Measurements from ENCODE around the gene COQ10A. TPM values are rescaled to one million over a fixed set of nuclear protein-coding genes. Genes with fewer than 3 reads are reported as not detected.

Gene COQ10A
- total and polyA plus RNA-seq, 9 of the 15 experiments (the other 6 are each of a cell fraction or from before 2014, with no cell fraction given), result 3.1 to 26.4 (median 12.7) TPM

DNA sequence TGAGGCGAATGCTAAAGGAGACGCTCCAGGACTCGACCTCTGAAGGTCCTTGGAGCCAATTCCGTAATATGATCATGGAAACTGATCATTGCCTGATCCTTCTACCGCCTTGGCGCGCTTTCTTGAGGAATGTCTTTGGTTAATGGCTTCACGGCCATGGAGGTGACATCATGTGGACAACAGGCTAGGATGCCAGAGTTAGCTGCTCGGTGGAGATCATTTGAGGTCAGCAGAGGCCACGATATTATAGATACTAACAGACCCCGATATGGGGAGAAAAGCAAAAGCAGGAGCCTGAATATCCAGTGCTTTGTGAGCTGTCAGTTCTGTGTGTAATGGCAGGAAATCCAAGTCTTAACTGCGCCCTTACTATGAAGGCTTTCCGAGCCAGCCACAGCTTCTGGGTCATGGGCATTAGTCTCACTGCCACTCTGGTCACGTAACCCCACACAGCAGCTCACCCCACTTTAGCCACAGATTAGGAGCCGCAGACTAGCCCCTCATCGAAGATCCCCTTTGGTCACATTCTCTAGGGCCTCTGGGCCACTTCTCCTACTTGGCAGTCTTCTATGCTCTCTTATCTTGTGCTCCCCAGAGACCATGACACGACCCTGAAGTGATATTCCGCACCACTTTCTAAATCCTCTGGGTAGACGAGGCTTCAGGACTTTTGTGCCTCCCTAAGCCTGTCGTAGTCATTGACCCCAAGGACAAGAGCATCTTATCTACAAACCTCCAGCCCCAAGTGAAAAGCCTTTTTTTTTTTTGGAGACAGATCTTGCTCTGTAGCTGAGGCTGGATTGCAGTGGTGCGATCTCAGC, 34.1 kb downstream of the COQ10A start (continued):
- TF ChIP-seq SIN3A (IDR thresholded peaks at IDR 0.05; ENCODE audit: borderline replicate concordance in 2 of 2, control insufficient read depth in 1 of 2, low read depth in 2 of 2, low read length in 2 of 2) (no peak), HMG20B (CRISPR knock-in tag; IDR thresholded peaks at IDR 0.05) (no peak), GABPA (tag; conservative IDR thresholded peaks at IDR 0.05; ENCODE audit: low read depth) (no peak), TEAD4 (IDR thresholded peaks at IDR 0.05; ENCODE audit: low read length) (peak; percentile 69), TEAD4 (CRISPR knock-in tag; IDR thresholded peaks at IDR 0.05; ENCODE audit: borderline replicate concordance) (no peak), IFI16 (CRISPR knock-in tag; IDR thresholded peaks at IDR 0.05) (no peak), PHF21A (IDR thresholded peaks at IDR 0.05; ENCODE audit: borderline replicate concordance, low read depth) (peak; percentile 67; the same call in 1 of the 2 replicates), PHB2 (IDR thresholded peaks at IDR 0.05; ENCODE audit: low read depth) (peak; percentile 47; the same call in 1 of the 2 replicates), ZZZ3 (IDR thresholded peaks at IDR 0.05) (no peak), TCF7 (IDR thresholded peaks at IDR 0.05; ENCODE audit: borderline replicate concordance) (no peak; the same call in 1 of the 2 replicates), BRCA1 (IDR thresholded peaks at IDR 0.05) (no peak), BRCA1 (CRISPR knock-in tag; IDR thresholded peaks at IDR 0.05) (no peak), HLTF (IDR thresholded peaks at IDR 0.05) (no peak), RUNX1 (IDR thresholded peaks at IDR 0.05; ENCODE audit: low read depth) (no peak), MAZ (CRISPR knock-in tag; conservative IDR thresholded peaks at IDR 0.05 in 1 of 2, IDR thresholded peaks at IDR 0.05 in 1 of 2) (no peak), HDAC6 (IDR thresholded peaks at IDR 0.05; ENCODE audit: low read depth, low read length) (no peak), XRCC3 (IDR thresholded peaks at IDR 0.05) (no peak), NFATC3 (IDR thresholded peaks at IDR 0.05) (no peak), RAD51 (IDR thresholded peaks at IDR 0.05; ENCODE audit: borderline replicate concordance, low read depth) (no peak), ZNF174 (CRISPR knock-in tag; IDR thresholded peaks at IDR 0.05) (no peak), ZNF778 (CRISPR knock-in tag; IDR thresholded peaks at IDR 0.05) (no peak), CBX3 (IDR thresholded peaks at IDR 0.05; ENCODE audit: borderline replicate concordance in 1 of 2, low read length in 2 of 2) (no peak), BRD9 (IDR thresholded peaks at IDR 0.05; ENCODE audit: low read depth, partially characterized antibody) (peak; percentile 47), RBM25 (IDR thresholded peaks at IDR 0.05; ENCODE audit: low read depth, low read length, severe bottlenecking) (no peak)
- TF ChIP-seq, protein P1, sequence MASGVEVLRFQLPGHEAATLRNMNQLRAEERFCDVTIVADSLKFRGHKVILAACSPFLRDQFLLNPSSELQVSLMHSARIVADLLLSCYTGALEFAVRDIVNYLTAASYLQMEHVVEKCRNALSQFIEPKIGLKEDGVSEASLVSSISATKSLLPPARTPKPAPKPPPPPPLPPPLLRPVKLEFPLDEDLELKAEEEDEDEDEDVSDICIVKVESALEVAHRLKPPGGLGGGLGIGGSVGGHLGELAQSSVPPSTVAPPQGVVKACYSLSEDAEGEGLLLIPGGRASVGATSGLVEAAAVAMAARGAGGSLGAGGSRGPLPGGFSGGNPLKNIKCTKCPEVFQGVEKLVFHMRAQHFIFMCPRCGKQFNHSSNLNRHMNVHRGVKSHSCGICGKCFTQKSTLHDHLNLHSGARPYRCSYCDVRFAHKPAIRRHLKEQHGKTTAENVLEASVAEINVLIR (CRISPR knock-in tag; IDR thresholded peaks at IDR 0.05), result no peak
- TF ChIP-seq, protein P2, sequence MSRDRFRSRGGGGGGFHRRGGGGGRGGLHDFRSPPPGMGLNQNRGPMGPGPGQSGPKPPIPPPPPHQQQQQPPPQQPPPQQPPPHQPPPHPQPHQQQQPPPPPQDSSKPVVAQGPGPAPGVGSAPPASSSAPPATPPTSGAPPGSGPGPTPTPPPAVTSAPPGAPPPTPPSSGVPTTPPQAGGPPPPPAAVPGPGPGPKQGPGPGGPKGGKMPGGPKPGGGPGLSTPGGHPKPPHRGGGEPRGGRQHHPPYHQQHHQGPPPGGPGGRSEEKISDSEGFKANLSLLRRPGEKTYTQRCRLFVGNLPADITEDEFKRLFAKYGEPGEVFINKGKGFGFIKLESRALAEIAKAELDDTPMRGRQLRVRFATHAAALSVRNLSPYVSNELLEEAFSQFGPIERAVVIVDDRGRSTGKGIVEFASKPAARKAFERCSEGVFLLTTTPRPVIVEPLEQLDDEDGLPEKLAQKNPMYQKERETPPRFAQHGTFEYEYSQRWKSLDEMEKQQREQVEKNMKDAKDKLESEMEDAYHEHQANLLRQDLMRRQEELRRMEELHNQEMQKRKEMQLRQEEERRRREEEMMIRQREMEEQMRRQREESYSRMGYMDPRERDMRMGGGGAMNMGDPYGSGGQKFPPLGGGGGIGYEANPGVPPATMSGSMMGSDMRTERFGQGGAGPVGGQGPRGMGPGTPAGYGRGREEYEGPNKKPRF (IDR thresholded peaks at IDR 0.05; ENCODE audit: low read depth, low read length), result no peak
- TF ChIP-seq, protein P3, sequence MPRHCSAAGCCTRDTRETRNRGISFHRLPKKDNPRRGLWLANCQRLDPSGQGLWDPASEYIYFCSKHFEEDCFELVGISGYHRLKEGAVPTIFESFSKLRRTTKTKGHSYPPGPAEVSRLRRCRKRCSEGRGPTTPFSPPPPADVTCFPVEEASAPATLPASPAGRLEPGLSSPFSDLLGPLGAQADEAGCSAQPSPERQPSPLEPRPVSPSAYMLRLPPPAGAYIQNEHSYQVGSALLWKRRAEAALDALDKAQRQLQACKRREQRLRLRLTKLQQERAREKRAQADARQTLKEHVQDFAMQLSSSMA (CRISPR knock-in tag; IDR thresholded peaks at IDR 0.05), result no peak

Data from K562 (cell line).